ENCODE data around the gene FADS1. TPM values are rescaled to one million over a fixed set of nuclear protein-coding genes. Genes with fewer than 3 reads are reported as not detected.

FADS1 gene
- total and polyA plus RNA-seq, 2 of the 13 experiments (the other 11 are each of a cell fraction or from before 2014, with no cell fraction given) = 91.8 to 108 TPM

GRCh38 chr11:61769169-61769920 lies 47.5 kb downstream of the FADS1 start (continued):
- TF ChIP-seq ARID4A (CRISPR knock-in tag; IDR thresholded peaks at IDR 0.05; ENCODE audit: borderline replicate concordance) = no peak; the same call in 1 of the 2 replicates
- TF ChIP-seq ZSCAN31 (CRISPR knock-in tag; IDR thresholded peaks at IDR 0.05; ENCODE audit: low read depth) = no peak
- no peak for TF ChIP-seq ELF4 (CRISPR knock-in tag; IDR thresholded peaks at IDR 0.05; ENCODE audit: borderline replicate concordance)
- peak in 1 of 2 experiments; percentile 82; a peak in 3 of 4 replicates for TF ChIP-seq NR2F1 (CRISPR knock-in tag; IDR thresholded peaks at IDR 0.05)
- peak; percentile 72 for TF ChIP-seq AGO2 (optimal IDR thresholded peaks at IDR 0.05; ENCODE audit: low read depth, low read length)
- peak; percentile 63 for TF ChIP-seq ARID5B (CRISPR knock-in tag; IDR thresholded peaks at IDR 0.05)
- TF ChIP-seq ETS1 (CRISPR knock-in tag; IDR thresholded peaks at IDR 0.05) = no peak
- no peak for TF ChIP-seq ZNF382 (CRISPR knock-in tag; IDR thresholded peaks at IDR 0.05; ENCODE audit: borderline replicate concordance)
- peak; percentile 38; the same call in 1 of the 2 replicates for TF ChIP-seq DR1 (CRISPR knock-in tag; IDR thresholded peaks at IDR 0.05)
- no peak for TF ChIP-seq TIGD3 (CRISPR knock-in tag; IDR thresholded peaks at IDR 0.05; ENCODE audit: borderline replicate concordance)
- TF ChIP-seq ZBTB20 (CRISPR knock-in tag; IDR thresholded peaks at IDR 0.05; ENCODE audit: borderline replicate concordance, low read depth) = no peak
- TF ChIP-seq ZNF446 (CRISPR knock-in tag; IDR thresholded peaks at IDR 0.05) = 0 out of 2 replicates have a peak, but pooled peaks have one; percentile 52
- TF ChIP-seq GMEB1 (CRISPR knock-in tag; IDR thresholded peaks at IDR 0.05; ENCODE audit: borderline replicate concordance) = peak; percentile 37; the same call in 1 of the 2 replicates
- peak; percentile 95 for TF ChIP-seq HNRNPL (IDR thresholded peaks at IDR 0.05; ENCODE audit: low read depth, low read length)

Measured in HepG2 (cell line).